HG03521 (cell line): ENCODE results near the gene ZNF43.
"Not testable (repeated sequence)": the region's sequence is repeated elsewhere in the genome, so short reads cannot be mapped to it uniquely, and the experiment has no call there.

Experiments
- ATAC-seq: cut with Tn5 transposase; IDR thresholded peaks from one replicate; pipeline ENCODE4 v1.9.1; 2021; ENCODE audit warnings: mild to moderate bottlenecking, moderate library complexity; ENCODE audit not compliant: unreplicated experiment

ZNF43 gene

DNA sequence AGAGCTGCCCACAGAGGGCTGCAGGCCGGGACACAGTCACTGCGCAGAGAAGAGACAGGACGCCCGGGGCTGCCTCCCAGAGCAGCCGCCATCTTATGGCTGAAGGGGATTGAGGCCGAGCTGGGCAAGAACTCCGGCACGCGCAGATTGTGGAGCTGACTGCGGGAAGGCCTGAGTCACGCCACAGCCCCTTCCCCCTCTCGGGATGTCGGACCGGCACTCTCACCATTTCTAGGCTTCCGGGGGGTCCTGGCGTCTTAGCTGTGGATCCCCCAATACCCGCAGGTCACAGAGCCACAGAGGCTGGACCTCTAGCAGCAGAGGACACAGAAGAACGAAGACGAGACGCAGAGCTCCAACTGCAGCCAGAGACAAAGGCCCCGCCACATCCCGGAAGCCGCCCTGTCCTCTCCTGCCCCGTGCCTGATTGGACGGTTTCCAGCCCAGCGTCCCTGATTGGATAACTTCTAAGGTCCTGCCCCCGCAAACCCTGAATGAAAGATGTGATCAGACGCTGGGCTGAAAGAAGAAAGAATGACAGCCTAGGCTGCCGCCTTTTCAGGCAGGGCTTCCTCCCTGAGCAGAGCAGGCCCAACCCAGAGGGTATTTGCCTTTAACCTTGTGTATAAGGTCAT lies at the start of gene ZNF43:
TSS of gene ZNF43 (minus strand) at position 373 of the 635 bp plus-strand sequence. CDS start at position 229, 144 bp downstream.
- ATAC-seq: peak; percentile 90

- not testable (repeated sequence) for ATAC-seq
Observed at GRCh38 chr19:21885516-21885915, 49.5 kb upstream of the ZNF43 start.

DNA sequence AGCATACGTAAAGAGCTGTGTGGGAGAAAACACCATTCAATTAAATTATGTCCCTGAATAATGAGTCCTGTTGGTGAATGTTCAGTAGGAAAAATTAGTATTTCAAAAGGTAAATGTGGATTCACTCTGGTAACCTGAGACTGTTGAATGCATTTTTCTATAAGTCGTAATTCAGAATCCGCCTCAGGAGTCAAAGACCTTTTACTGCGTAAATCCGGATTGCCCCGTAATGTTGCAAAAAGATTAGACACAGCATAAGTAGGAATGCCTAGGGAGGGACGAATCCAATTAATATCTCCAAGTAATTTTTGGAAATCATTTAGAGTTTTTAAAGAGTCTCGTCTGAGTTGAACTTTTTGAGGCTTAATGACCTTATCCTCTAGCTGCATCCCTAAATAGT lies 48.8 kb upstream of the ZNF43 start:
- not testable (repeated sequence) for ATAC-seq

DNA sequence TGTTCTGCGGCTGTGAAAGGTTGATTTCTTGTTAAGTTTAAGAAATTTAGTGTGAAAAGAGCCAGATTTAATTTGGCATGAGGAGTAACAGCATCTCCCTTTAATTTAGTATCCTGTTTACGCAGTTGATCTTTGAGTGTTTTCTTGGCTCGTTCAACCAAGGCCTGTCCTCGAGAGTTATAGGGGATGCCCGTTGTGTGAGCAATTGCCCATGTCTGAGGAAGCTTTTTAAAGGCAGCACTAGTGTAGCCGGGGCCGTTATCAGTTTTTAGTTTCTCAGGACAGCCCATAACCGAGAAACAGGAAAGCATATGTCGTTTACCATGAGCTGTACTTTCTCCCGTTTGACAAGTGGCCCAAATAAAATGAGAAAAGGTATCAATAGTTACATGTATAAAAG lies 47.5 kb upstream of the ZNF43 start:
- ATAC-seq: no peak

- ATAC-seq: not testable (repeated sequence)
Observed at GRCh38 chr19:21880761-21881160, 44.8 kb upstream of the ZNF43 start.

DNA sequence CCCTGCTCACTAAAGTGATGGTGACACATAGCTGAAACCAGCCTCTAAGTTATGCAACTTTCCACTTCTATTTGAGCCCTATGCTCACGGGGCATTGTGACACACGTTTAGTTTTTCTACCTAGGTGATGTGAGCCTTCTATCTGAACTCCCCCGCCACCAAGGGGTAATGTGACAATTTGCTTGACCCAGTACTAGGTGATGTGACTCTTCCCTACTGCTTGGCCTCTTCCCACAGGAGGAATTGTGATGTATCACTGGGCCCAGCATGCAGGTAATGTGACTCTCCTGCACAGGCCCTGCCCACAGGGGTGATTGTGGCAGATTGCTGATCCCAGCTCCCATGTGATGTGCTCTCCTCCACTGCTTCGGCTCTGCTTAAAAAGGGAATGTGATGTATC lies 42.7 kb upstream of the ZNF43 start:
- no peak for ATAC-seq

- no peak for ATAC-seq
Observed at GRCh38 chr19:21877976-21878375, 42.0 kb upstream of the ZNF43 start.

DNA sequence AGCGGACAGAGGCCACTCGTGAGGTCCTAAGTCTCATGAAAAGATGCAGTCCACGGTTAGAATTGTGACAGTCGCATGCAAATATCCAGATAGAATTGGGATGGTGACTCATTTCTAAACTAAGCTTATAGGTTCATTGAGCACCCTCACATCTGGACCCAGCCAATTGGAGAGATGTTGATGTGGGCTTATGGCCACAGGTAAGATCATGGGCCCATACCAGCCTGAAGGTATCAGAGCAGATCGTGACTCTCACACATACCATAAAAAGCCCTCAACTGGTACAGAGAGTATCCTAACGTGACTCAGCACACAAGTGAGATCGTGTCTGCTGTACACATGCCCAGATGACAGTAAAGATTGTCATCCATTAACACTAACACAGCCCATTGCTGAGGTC lies 40.6 kb upstream of the ZNF43 start:
- not testable (repeated sequence) for ATAC-seq

DNA sequence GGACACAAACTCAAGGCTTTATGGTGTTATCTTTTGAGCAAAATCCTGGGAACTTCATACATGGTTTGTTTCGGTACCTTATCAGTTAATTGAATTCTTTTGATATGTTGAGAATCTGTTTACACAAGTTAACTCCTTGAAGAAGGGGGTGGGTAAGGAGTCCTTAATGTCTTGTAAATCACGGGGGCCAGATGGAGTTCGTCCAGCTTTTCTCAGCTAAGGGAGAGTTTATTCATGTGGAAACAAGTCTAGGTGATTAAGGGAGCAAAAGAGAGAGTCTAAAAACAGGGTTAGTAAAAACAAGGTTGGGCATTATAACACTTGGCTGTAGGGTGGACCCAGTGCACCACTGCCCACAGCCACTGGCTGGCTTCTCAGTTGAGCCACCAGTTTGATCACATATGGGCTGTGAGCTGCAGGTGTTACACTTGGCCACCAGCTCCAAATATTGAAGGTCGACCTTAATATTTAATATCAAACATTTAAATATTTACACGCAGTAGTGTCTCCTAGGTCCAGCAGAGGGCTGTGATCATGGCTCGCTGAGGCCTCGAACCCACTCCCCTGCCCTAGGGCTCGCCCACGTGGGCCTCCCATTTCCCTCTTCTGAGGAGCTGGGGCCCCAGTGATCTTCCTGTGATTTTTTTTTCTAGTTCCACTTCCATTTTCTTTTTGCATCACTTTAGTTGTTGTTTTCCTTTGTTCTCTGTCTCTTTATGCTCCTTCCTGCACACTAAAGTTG lies 21.0 kb upstream of the ZNF43 start:
- ATAC-seq: no peak

DNA sequence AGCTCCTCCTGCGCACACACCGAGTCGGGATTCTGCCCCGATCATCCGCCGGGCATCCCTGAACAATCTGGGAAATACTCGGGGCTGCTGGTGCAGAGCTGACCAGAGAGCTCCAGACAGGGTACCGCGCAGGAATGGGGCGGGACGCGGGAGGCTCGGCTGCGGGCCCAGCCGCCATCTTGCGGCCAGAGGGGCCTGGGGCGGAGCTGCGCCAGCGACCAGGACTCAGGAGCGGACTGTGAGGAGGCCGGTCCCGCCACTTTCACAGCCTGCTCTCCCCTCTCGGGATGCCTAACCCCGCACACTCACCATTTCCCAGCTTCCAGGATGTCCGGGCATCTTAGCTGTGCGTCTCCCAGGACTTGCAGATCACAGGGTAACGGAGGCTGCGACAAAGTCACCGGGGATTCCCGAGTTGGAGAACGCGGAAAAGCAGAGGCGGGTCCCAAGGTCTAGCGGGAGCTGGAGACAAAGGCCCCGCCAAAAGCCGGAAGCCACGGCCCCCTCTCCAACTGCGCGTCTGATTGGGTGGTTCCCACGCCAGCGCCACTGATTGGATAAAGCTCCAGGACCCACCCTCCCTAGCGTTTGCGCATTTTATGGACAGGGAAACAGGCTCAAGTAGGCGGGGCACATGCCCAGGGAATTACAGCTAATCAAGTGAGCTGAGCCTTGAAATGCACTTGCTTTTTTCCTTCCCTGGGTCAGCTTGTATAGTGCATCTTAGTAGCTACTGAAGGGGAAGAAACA lies 15.8 kb upstream of the ZNF43 start:
- peak; percentile 93 for ATAC-seq

DNA sequence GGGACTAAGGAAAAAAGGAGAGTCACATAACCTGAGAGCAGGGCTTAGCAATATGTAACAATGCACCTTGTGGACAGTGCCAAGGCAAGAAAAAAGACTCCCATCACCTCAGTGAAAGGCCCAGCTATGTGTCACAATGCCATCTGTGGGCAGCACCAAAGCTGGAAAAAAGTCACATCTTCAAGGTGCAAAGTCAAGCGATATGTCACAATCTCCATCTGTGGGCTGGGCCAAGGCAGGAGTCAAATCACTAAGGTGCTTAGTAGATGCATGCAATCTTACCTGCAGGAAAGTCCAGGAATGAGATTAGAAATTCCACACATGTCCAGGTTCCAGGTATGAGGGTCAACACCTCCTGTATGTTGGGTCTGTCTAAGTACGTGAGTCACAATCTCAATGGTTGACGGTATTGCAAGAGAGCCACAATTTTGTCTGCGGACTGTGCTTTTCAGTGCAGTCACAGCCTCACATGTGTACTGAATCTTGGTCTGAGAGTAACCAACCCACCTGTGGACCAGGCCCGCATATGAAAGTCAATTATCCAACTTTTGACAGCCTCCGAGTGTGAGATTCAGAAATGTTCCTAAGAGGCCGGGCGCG lies 14.8 kb upstream of the ZNF43 start:
- ATAC-seq: no peak

- no peak for ATAC-seq
Observed at GRCh38 chr19:21848706-21849105, 12.7 kb upstream of the ZNF43 start.

- ATAC-seq: no peak
Observed at GRCh38 chr19:21843081-21843480, 7.1 kb upstream of the ZNF43 start.

DNA sequence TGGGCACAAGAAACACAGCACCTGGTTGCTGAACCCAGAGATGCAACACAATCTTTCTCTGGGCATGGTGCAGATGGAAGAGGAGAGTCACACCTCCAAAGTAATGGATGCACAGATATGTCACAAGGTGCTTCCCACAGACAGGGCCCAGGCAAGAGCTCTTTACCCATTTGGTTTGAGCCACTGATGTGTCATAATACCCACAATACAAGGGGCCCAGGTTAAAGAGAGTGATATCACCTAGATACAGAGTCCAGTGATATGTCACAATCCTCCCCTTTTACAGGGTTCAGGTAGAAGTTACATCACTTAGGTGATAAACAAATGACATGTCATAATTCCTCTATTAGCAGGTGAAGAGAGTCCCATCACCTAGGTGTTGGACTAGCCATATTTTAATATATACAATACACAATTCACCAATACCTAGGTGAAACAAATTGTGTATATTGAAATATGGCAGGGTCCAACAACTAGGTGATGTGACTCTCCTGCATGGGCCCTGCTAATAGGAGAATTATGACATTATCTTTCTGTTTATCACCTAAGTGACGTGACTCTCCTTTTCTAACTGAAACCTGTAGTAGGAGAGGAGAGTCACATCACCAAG lies 5.6 kb upstream of the ZNF43 start:
- no peak for ATAC-seq

GRCh38 chr19:21841081-21841480 lies 5.1 kb upstream of the ZNF43 start:
- ATAC-seq: no peak

GRCh38 chr19:21839976-21840375 lies 4.0 kb upstream of the ZNF43 start:
- ATAC-seq: no peak

- ATAC-seq: no peak
Observed at GRCh38 chr19:21838646-21839045, 2.7 kb upstream of the ZNF43 start.

- no peak for ATAC-seq
Observed at GRCh38 chr19:21835429-21835809, 563 bp downstream of the ZNF43 start.

GRCh38 chr19:21833733-21834132 lies 2.2 kb downstream of the ZNF43 start:
- ATAC-seq: no peak

DNA sequence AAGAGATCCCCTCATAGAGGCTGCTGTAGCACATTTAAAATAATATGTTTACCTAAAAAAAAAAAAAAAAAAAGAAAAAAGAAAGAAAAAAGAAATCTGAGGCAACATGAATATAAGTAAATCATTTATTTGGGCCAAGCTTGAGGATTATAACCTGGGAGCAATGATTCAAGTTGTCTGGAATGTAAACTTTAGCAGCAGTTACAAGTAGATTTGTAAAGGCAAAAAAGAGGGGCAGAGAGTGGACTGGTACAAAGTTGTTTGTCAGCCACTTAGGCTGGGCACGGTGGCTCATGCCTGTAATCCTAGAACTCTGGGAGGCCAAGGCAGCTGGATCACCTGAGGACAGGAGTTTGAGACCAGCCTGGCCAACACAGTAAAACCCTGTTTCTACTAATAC lies 11.3 kb downstream of the ZNF43 start:
- ATAC-seq: no peak

DNA sequence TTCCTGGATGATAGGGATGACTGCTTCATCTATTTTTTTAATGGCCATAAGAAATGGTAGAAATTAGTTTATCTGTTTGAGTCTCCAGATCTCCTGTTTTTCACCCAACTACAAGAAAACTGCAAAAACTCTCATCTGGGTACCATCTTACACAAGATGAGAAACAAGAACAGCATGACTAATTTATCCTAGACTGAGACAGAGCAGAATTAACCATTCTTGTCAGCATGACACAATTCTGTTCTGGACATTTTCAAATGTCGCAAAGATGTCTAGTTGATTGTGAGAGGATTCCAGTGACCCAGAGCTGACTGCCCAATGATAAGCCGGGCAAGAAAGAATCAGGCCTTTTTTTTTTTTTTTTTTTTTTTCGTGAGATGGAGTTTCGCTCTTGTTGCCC lies 12.8 kb downstream of the ZNF43 start:
- no peak for ATAC-seq
